Endodermal cell (in vitro differentiated cells): ENCODE measurements around the gene KCNQ4. TPM values are rescaled to one million over a fixed set of nuclear protein-coding genes. Genes with fewer than 3 reads are reported as not detected.
A peak's percentile ranks its signal among the peaks of the same experiment; 100 is the strongest.

Source experiments
- DNase-seq: peaks from one replicate; pipeline ENCODE4 v3.0.0-alpha.2; 2017
- H3K27ac ChIP-seq: 2 replicates; pipeline ENCODE4 v1.5.1; 2013; ENCODE audit warnings: mild to moderate bottlenecking, low read depth, low read length, moderate library complexity
- H3K27me3 ChIP-seq: 2 replicates; pipeline ENCODE4 v1.6.1; 2013; ENCODE audit warnings: mild to moderate bottlenecking, low read length, moderate library complexity; ENCODE audit not compliant: insufficient read depth, control insufficient read depth, poor library complexity, severe bottlenecking
- H3K36me3 ChIP-seq: 2 replicates; pipeline ENCODE4 v1.7.0; 2013; ENCODE audit warnings: mild to moderate bottlenecking, low read length, moderate library complexity; ENCODE audit not compliant: control insufficient read depth, insufficient read depth
- H3K4me1 ChIP-seq: one replicate; pipeline ENCODE4 v1.7.0; 2013; ENCODE audit warnings: low read length; ENCODE audit not compliant: control insufficient read depth, insufficient read depth
- H3K4me3 ChIP-seq: 2 replicates; pipeline ENCODE4 v1.5.1; 2013; ENCODE audit warnings: mild to moderate bottlenecking, low read length, moderate library complexity
- H3K9ac ChIP-seq: 2 replicates; pipeline ENCODE4 v1.6.1; 2013; ENCODE audit warnings: mild to moderate bottlenecking, low read length, moderate library complexity; ENCODE audit not compliant: poor library complexity, severe bottlenecking; ENCODE audit errors: extremely low read depth
- H3K9me3 ChIP-seq: 2 replicates; pipeline ENCODE4 v1.6.1; 2013; ENCODE audit warnings: mild to moderate bottlenecking, low read length, moderate library complexity; ENCODE audit not compliant: control insufficient read depth
- H3K27ac Mint-ChIP-seq: 2 replicates; pipeline ENCODE4 v1.8.0; 2020; ENCODE audit warnings: mixed read lengths
- H3K27me3 Mint-ChIP-seq: 2 replicates; pipeline ENCODE4 v1.8.0; 2021; ENCODE audit warnings: mild to moderate bottlenecking, mixed read lengths; ENCODE audit not compliant: insufficient read depth
- H3K36me3 Mint-ChIP-seq: 2 replicates; pipeline ENCODE4 v1.8.0; 2020; ENCODE audit warnings: low read depth, mixed read lengths
- H3K4me1 Mint-ChIP-seq: 2 replicates; pipeline ENCODE4 v1.8.0; 2020; ENCODE audit warnings: mixed read lengths
- H3K4me3 Mint-ChIP-seq: 2 replicates; pipeline ENCODE4 v1.8.0; 2020; ENCODE audit warnings: mild to moderate bottlenecking, moderate library complexity, mixed read lengths
- H3K9me3 Mint-ChIP-seq: 2 replicates; pipeline ENCODE4 v1.8.0; 2020; ENCODE audit warnings: mild to moderate bottlenecking, mixed read lengths
- CTCF ChIP-seq: fragments of 200-600 bp; sonication (generic); conservative IDR thresholded peaks from 2 replicates; pipeline ENCODE4 v1.5.0; 2021; ENCODE audit warnings: antibody characterized with exemption, mild to moderate bottlenecking
- WGBS, 2 experiments: methylation state at CpG; one replicate each; pipeline versions ENCODE4 v1.1.5 to v1.1.7; 2013; ENCODE audit warnings: missing lambda C conversion rate in 2 of 2, mixed read lengths in 1 of 2; ENCODE audit not compliant: insufficient coverage in 1 of 2, insufficient read length in 1 of 2; 5-methylcytosine and 5-hydroxymethylcytosine counted together
- total RNA-seq, 2 donors: library from RNA; stranded (reverse); fragmentation: NEBNext Ultra II Directional in 1 of 2; extraction: Animal tissue kit (Norgen Biotek cat#: 25700) in 1 of 2; gene quantifications; 2 replicates in 1 of 2; 3 replicates in 1 of 2; pipeline ENCODE4 v1.2.1, GENCODE V29; 2021

KCNQ4 gene
- total RNA-seq, 2 donors from 2014 or later = 0.22 to 0.88 TPM

GRCh38 chr1:40819101-40819500 lies 35.5 kb downstream of the KCNQ4 start:
- no peaks in the 10 kb centered on the region for H3K9me3 Mint-ChIP-seq
- Histone ChIP-seq H3K27me3 (peaks cover 31% of the 10 kb centered on the region), H3K9ac (no peak overlapping the region), H3K27ac (no peak overlapping the region), H3K9me3 (no peaks in the 10 kb centered on the region), H3K4me3 (no peak overlapping the region), H3K4me1 (peaks cover 19% of the 10 kb centered on the region), H3K36me3 (no peaks in the 10 kb centered on the region)
- H3K4me1 Mint-ChIP-seq = peaks cover 8% of the 10 kb centered on the region
- peaks cover 46% of the 10 kb centered on the region for H3K27me3 Mint-ChIP-seq
- WGBS, 2 experiments = 76 to 89% methylated on average over 15 to 24 of the region's 26 CpGs
- H3K4me3 Mint-ChIP-seq = peak overlapping the region; percentile 58
- H3K27ac Mint-ChIP-seq = no peak overlapping the region
- TF ChIP-seq CTCF = no peak
- H3K36me3 Mint-ChIP-seq = no peaks in the 10 kb centered on the region
- DNase-seq = no peak

GRCh38 chr1:40820251-40820797 lies 36.7 kb downstream of the KCNQ4 start:
- no peaks in the 10 kb centered on the region for H3K9me3 Mint-ChIP-seq
- peak; percentile 80 for DNase-seq
- H3K9ac ChIP-seq = no peak overlapping the region
- H3K27me3 ChIP-seq = peaks cover 31% of the 10 kb centered on the region
- H3K36me3 ChIP-seq = no peaks in the 10 kb centered on the region
- H3K4me1 Mint-ChIP-seq = peaks cover 20% of the 10 kb centered on the region
- no peak overlapping the region for H3K4me3 ChIP-seq
- H3K36me3 Mint-ChIP-seq = no peaks in the 10 kb centered on the region
- no peak overlapping the region for H3K27ac Mint-ChIP-seq
- TF ChIP-seq CTCF = peak; percentile 56
- H3K4me3 Mint-ChIP-seq = no peak overlapping the region
- H3K27ac ChIP-seq = no peak overlapping the region
- H3K27me3 Mint-ChIP-seq = peaks cover 43% of the 10 kb centered on the region
- no peaks in the 10 kb centered on the region for H3K9me3 ChIP-seq
- H3K4me1 ChIP-seq = peaks cover 28% of the 10 kb centered on the region
- WGBS, 2 experiments = 91% methylated on average over 3 of the region's 3 CpGs; no CpG with 5 or more reads in 1 of the 2 experiments

- Mint-ChIP-seq H3K4me1 (peaks cover 24% of the 10 kb centered on the region), H3K9me3 (no peaks in the 10 kb centered on the region), H3K4me3 (no peak overlapping the region), H3K36me3 (no peaks in the 10 kb centered on the region), H3K27me3 (peaks cover 36% of the 10 kb centered on the region), H3K27ac (no peak overlapping the region)
- TF ChIP-seq CTCF = no peak
- 65 to 73% methylated on average over 4 to 6 of the region's 6 CpGs for WGBS, 2 experiments
- Histone ChIP-seq H3K36me3 (no peaks in the 10 kb centered on the region), H3K4me3 (peak overlapping the region; percentile 22), H3K27ac (no peak overlapping the region), H3K4me1 (peaks cover 33% of the 10 kb centered on the region), H3K9me3 (no peaks in the 10 kb centered on the region), H3K9ac (peak overlapping the region; percentile 11), H3K27me3 (peaks cover 25% of the 10 kb centered on the region)
- DNase-seq = no peak
Observed at GRCh38 chr1:40820911-40821693, 37.5 kb downstream of the KCNQ4 start.
